AML-193 (cell line): Measurements from ENCODE around the gene NTN4.
"Not testable (repeated sequence)": the region's sequence is repeated elsewhere in the genome, so short reads cannot be mapped to it uniquely, and the experiment has no call there.

Experiments used
- DNase-seq, 2 experiments: peaks; one replicate each; lab custom pipeline; 2025; lab: John Stamatoyannopoulos, UW

The NTN4 gene

GRCh38 chr12:95746062-95746461 is 44.5 kb downstream of the NTN4 start:
- not testable (repeated sequence) for DNase-seq

DNA sequence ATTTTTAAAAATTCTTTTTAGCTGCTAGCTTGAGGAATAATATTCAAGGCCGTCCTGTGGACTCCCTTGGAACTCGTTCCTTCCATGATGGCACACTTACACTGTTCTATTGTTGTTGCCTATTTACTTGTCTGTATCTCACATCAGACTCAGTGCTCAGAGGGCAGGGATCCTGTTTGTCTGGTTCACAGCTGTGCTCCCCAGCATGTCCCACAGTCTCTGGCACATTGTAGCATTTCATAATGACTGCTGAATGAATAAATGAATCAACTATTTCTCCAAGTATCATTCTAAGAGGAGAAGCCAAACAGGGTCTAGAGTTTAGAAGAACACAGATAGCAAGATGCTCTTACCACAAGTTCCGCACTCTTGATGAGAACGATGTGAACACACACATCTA is 48.0 kb downstream of the NTN4 start:
- no peak for DNase-seq

- no peak for DNase-seq
These were observed 48.9 kb downstream of the NTN4 start for GRCh38 chr12:95741635-95742034.

- no peak for DNase-seq
These were observed 49.8 kb downstream of the NTN4 start for GRCh38 chr12:95740751-95741150.

DNA sequence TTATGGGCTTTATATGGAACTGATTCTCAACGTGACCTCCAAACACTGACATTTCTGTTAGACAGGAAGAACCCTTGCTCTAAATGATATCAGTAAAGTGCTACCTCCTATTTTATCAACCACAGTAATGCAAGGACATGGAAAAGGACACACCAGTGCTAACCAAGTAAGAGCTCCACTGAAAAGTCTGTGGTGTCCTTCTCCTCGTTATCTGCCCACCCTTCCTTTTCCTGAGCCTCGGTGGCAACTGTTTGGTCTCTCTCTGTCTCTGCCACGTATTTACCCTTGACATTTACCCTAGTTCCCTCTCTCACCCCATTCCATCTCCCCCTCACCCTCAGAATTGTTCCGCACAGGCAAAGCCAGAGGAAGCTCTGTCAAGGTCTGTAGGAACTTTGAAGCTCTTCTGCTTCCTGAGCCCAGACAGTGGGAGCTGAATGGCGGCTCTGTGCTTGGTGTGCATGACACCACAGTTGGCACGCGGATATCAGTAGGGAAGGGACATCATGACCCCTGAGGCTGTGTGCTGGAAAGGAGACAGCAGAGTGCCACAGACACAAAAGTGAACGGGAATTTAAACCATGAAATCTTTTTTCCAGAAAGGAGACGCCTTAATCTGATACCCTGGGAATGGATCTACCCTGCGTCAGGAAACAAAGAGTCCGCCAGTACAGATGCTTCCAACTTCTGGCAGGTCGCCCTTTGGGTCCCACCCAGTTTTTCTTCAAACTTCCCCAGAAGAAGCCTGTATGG is 50.8 kb downstream of the NTN4 start:
- DNase-seq, result no peak

GRCh38 chr12:95738024-95738611 is 52.4 kb downstream of the NTN4 start:
- DNase-seq, result no peak

- no peak for DNase-seq
These were observed 53.9 kb downstream of the NTN4 start for GRCh38 chr12:95736631-95737030.

GRCh38 chr12:95735728-95736127 is 54.8 kb downstream of the NTN4 start:
- DNase-seq, result not testable (repeated sequence)

DNA sequence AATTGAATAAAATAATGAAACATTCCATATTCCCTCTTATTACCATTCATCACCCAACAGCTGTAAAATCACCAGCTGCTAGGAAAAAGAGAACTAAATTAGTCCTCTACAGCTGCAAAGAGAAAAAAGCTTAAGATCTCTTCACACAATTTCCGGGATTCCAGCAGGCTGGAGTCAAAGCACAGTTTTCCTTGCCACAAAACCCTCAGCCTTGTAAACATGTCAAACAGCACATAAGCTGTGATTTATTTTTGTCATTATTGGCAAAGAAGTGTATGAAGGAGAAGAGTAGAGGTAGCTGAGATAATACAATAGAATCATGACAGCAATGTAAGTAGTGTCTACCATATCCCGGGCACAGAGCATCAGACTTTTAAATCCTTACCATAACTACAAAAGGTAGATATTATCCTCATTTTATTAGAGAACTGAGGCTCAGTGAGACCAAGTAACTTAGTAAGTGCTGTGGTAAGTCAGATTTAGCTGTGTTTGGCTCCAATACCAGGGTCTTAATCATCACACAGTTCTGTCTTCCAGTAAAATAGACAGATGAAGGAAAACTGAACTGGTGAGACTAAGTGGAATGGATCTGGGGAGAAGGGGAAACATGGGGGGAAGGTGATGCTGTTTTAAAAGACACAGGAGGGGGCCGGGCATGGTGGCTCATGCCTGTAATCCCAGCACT is 57.3 kb downstream of the NTN4 start:
- DNase-seq, result no peak

GRCh38 chr12:95731519-95731958 is 59.0 kb downstream of the NTN4 start:
- DNase-seq, result no peak

DNA sequence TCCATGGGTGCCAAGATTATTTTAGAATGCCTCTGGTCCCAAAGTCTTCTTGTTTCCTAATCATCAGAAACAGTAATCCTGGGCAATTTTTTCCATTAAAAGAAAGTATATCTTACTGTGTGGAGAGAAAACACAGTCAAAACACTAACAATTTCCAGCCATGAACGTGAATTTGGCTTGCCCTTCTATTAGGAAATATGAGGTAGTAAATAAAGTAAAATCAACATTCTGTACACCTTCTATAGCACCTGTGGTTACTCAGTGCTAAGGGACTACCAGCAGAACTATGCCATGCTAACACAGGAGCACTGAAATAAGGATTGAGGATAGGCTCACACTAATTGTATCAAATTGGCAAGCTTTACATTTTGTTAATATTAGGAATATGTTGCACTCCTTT is 60.1 kb downstream of the NTN4 start:
- DNase-seq, result no peak

GRCh38 chr12:95726903-95727302 is 63.7 kb downstream of the NTN4 start:
- DNase-seq, result no peak

DNA sequence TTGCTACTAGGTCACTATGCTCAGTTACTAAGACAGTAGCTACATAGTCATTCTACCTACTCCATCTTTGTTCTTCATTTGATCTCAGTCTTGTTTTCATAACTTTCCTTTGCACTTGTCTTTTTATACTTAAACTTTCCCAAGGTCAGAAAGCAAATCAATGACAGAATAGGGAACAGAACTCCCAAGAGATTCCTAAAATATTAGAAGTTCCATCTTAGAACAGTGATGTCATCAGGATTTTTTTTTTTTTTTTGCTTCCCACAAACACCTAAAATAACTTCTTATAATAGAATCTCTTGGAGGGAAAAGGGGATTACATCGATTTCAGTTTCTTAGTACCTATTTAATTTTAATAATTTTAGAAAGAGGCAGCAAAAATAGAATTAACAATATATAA is 65.8 kb downstream of the NTN4 start:
- DNase-seq, result no peak

GRCh38 chr12:95723693-95724384 is 66.7 kb downstream of the NTN4 start:
- DNase-seq, result no peak

DNA sequence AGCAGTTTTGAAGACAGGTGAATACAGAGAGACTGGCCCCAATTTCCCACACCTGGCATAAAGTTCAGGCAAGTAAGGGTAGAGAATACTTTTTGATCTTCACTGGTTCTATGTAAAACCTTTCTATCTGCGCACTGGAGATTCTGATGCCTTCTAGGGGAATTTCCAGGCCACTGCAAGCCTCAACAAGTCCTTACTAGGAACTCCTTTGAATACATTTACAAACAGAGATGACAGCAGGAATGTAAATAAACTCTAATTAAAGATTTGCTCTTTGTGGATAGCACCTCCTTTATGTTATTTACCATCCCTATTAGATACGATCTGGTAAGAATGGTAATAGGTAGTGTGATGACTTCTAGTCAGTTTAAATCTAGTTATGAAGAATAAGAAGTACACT is 69.2 kb downstream of the NTN4 start:
- DNase-seq, result no peak

- DNase-seq, result no peak
These were observed 70.4 kb downstream of the NTN4 start for GRCh38 chr12:95720146-95720545.

- DNase-seq, result no peak
These were observed 71.8 kb downstream of the NTN4 start for GRCh38 chr12:95718772-95719171.

DNA sequence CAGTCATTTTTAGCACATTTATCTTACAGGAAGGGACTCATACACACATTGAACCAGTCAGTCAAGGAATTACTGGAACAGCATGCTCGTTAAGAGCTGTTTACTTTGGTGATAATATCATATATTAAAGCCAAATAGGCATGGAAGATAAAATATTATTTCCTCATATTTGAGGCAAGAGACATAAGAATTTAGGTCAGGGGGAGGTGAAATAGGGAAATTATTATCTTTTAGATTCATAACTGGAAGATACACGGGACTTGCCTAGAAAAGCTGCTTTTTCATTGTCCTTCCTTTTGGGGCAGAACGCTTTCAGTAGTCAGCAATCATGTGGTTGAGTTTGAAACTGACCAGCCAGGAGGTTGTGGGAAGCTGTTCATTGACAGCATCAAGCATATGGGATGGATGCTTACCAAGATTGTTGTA is 72.5 kb downstream of the NTN4 start:
- DNase-seq, result no peak

- DNase-seq, result no peak
These were observed 73.1 kb downstream of the NTN4 start for GRCh38 chr12:95717316-95717928.

DNA sequence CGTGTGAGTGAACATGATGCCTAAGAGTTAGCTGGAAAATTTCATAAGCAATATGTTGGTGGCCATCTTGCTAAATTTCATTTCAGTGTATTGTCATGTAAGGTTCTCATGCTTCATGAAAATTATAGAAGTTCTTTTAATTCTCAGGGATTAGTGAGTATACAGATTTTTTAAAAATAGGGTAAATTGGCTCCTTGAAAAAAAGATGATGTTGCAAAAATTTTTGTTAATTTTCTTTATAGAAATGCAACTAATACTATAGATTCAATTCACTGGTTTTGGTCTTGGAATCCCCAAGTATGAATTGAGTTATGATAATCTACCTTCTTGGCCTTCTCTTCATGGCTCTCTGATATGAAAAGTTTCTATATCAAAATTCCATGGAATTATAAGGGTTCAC is 75.4 kb downstream of the NTN4 start:
- DNase-seq, result no peak

DNA sequence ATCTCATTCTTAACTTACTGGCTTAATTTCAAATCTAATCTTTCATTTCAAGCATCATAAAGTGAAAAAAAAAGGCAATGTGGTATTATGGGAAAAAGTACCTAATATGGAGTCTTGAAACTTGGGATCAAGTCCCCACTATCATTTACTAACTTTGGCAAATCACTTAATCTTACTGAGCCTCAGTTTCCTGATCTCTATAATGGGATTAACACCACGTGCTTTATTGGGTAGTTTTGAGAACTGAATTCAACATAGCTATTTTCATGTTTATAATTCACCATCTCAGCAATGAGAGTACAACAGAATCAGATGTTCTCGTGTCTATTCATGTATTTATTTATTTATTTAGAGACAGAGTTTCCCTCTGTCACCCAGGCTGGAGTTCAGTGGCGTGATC is 78.3 kb downstream of the NTN4 start:
- no peak for DNase-seq

- DNase-seq, result no peak
These were observed 80.2 kb downstream of the NTN4 start for GRCh38 chr12:95710386-95710785.
